GM23338 (cell line): ENCODE data around the gene RNFT2. TPM values are rescaled to one million over a fixed set of nuclear protein-coding genes. Genes with fewer than 3 reads are reported as not detected.

Experiments
- ATAC-seq: fragments of 200-7000 bp; cut with Tn5 transposase; 3 replicates; pipeline ENCODE4 v1.9.1; 2020
- DNase-seq: peaks from one replicate; pipeline ENCODE4 v3.0.0-alpha.2; 2015; ENCODE audit warnings: low spot score
- H2AFZ ChIP-seq: fragments of 200-600 bp; sonication (generic); 2 replicates; pipeline ENCODE4 v1.8.0; 2016; ENCODE audit warnings: antibody characterized with exemption, mild to moderate bottlenecking, moderate library complexity
- H3F3A ChIP-seq: fragments of 200-600 bp; sonication (generic); replicated peaks from 2 replicates; pipeline ENCODE4 v1.8.0; 2017; ENCODE audit warnings: antibody characterized with exemption, mixed run types, low read depth
- H3K27ac ChIP-seq: fragments of 200-600 bp; sonication (generic); 2 replicates; pipeline ENCODE4 v1.6.1; 2016; ENCODE audit warnings: low read depth
- H3K27me3 ChIP-seq: fragments of 200-600 bp; sonication (generic); 2 replicates; pipeline ENCODE4 v1.8.0; 2016; ENCODE audit warnings: mild to moderate bottlenecking, mixed run types, moderate library complexity; ENCODE audit not compliant: insufficient read depth
- H3K36me3 ChIP-seq: fragments of 200-600 bp; sonication (generic); 2 replicates; pipeline ENCODE4 v1.8.0; 2016; ENCODE audit warnings: mild to moderate bottlenecking; ENCODE audit not compliant: insufficient read depth
- H3K4me1 ChIP-seq: fragments of 200-600 bp; sonication (generic); 2 replicates; pipeline ENCODE4 v1.8.0; 2016; ENCODE audit warnings: mild to moderate bottlenecking, moderate library complexity; ENCODE audit not compliant: insufficient read depth
- H3K4me2 ChIP-seq: fragments of 200-600 bp; sonication (generic); 2 replicates; pipeline ENCODE4 v1.7.1; 2017; ENCODE audit warnings: mixed run types
- H3K4me3 ChIP-seq: fragments of 200-600 bp; sonication (generic); 2 replicates; pipeline ENCODE4 v1.6.1; 2016; ENCODE audit warnings: mixed run types
- H3K79me2 ChIP-seq: fragments of 200-600 bp; sonication (generic); replicated peaks from 2 replicates; pipeline ENCODE4 v1.8.0; 2017; ENCODE audit warnings: mild to moderate bottlenecking; ENCODE audit not compliant: insufficient read depth
- H3K9me2 ChIP-seq: fragments of 200-600 bp; sonication (generic); 2 replicates; pipeline ENCODE4 v1.8.0; 2017; ENCODE audit not compliant: insufficient read depth
- H4K20me1 ChIP-seq: fragments of 200-600 bp; sonication (generic); replicated peaks from 2 replicates; pipeline ENCODE4 v1.8.0; 2017; ENCODE audit warnings: mild to moderate bottlenecking; ENCODE audit not compliant: insufficient read depth
- H3K27ac Mint-ChIP-seq: 2 replicates; pipeline ENCODE4 v1.8.0; 2020; ENCODE audit warnings: inconsistent platforms, mild to moderate bottlenecking, moderate library complexity, mixed read lengths
- H3K27me3 Mint-ChIP-seq: 3 replicates; pipeline ENCODE4 v1.8.0; 2022; ENCODE audit warnings: low read depth, mild to moderate bottlenecking, moderate library complexity, mixed read lengths, inconsistent platforms; ENCODE audit not compliant: insufficient read depth, poor library complexity
- H3K36me3 Mint-ChIP-seq: 3 replicates; pipeline ENCODE4 v1.8.0; 2021; ENCODE audit warnings: low read depth, mild to moderate bottlenecking, inconsistent platforms, moderate library complexity, mixed read lengths
- H3K4me1 Mint-ChIP-seq: 3 replicates; pipeline ENCODE4 v1.8.0; 2020; ENCODE audit warnings: mild to moderate bottlenecking, inconsistent platforms, mixed read lengths
- H3K4me3 Mint-ChIP-seq: 3 replicates; pipeline ENCODE4 v1.8.0; 2021; ENCODE audit warnings: moderate library complexity, mild to moderate bottlenecking, inconsistent platforms, mixed read lengths
- H3K9me3 Mint-ChIP-seq: 3 replicates; pipeline ENCODE4 v1.8.0; 2020; ENCODE audit warnings: moderate library complexity, mild to moderate bottlenecking, inconsistent platforms, mixed read lengths
- EZH2 ChIP-seq: fragments of 200-600 bp; sonication (generic); IDR thresholded peaks from one replicate; pipeline ENCODE4 v1.8.0; 2017; ENCODE audit warnings: antibody characterized with exemption, mild to moderate bottlenecking, low read depth; ENCODE audit not compliant: unreplicated experiment
- EZH2phosphoT487 ChIP-seq: fragments of 200-600 bp; sonication (generic); IDR thresholded peaks from one replicate; pipeline ENCODE4 v1.8.1; 2018; ENCODE audit warnings: antibody characterized with exemption; ENCODE audit not compliant: unreplicated experiment
- JUNB ChIP-seq: IDR thresholded peaks from one replicate; pipeline ENCODE4 v1.6.1; 2016; ENCODE audit warnings: antibody characterized with exemption; ENCODE audit not compliant: unreplicated experiment
- NANOG ChIP-seq: IDR thresholded peaks from 2 replicates; pipeline ENCODE4 v1.6.1; 2016; ENCODE audit warnings: antibody characterized with exemption, borderline replicate concordance
- STAT1 ChIP-seq: IDR thresholded peaks from one replicate; pipeline ENCODE4 v1.6.1; 2016; ENCODE audit warnings: antibody characterized with exemption; ENCODE audit not compliant: unreplicated experiment
- ZNF331 ChIP-seq: fragments of 250-450 bp; sonication (Bioruptor Pico); IDR thresholded peaks from 2 replicates; pipeline ENCODE4 v1.5.0; 2020; ENCODE audit warnings: low read depth, mild to moderate bottlenecking, moderate library complexity
- polyA plus RNA-seq: library from polyadenylated mRNA; unstranded; fragments of >200 nt; fragmentation: Nextera tagmentation; extraction: Ambion mirVana; gene quantifications from 2 replicates; pipeline ENCODE4 v1.2.1, GENCODE V29; 2016
- total RNA-seq: library from RNA; depleted of rRNA; stranded (reverse); fragments of >200 nt; shearing (Covaris generic); gene quantifications from 2 replicates; pipeline ENCODE4 v1.2.3, GENCODE V29; 2014
- TF ChIP-seq, protein P1 (sequence below): IDR thresholded peaks from 2 replicates; pipeline ENCODE4 v1.6.1; 2016; ENCODE audit warnings: antibody characterized with exemption
- TF ChIP-seq, protein P2 (sequence below): fragments of 250-450 bp; sonication (Bioruptor Pico); IDR thresholded peaks from 2 replicates; pipeline ENCODE4 v1.5.0; 2020; ENCODE audit warnings: mild to moderate bottlenecking, moderate library complexity
- TF ChIP-seq, protein P3 (sequence below): IDR thresholded peaks from one replicate; pipeline ENCODE4 v1.6.1; 2018; ENCODE audit warnings: antibody characterized with exemption; ENCODE audit not compliant: unreplicated experiment

The RNFT2 gene
- total and polyA plus RNA-seq, 2 experiments from 2014 or later = 19.3 to 22.9 TPM

DNA sequence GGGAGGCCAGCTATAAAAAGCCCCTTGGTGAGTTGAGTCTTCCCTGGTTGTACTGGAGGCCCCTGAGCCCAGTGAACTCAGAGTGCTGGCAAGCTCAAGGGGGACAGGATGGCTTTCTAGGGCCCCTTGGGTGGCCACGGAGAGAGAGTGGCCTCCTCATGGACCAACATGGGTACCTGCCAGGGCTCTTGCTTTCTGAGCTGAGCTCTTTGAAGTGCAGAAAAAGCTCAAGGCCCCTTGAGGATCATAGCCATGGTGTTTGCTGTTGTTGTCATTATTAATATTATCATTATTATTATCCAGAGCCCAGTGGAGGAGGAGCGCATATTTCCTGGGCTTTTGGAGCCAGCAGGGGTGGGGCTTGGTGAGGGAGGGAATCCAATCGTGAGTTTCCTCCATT lies 6.7 kb downstream of the RNFT2 start (continued):
- TF ChIP-seq, protein P1, sequence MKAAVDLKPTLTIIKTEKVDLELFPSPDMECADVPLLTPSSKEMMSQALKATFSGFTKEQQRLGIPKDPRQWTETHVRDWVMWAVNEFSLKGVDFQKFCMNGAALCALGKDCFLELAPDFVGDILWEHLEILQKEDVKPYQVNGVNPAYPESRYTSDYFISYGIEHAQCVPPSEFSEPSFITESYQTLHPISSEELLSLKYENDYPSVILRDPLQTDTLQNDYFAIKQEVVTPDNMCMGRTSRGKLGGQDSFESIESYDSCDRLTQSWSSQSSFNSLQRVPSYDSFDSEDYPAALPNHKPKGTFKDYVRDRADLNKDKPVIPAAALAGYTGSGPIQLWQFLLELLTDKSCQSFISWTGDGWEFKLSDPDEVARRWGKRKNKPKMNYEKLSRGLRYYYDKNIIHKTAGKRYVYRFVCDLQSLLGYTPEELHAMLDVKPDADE = no peak
- TF ChIP-seq EZH2 = no peak

DNA sequence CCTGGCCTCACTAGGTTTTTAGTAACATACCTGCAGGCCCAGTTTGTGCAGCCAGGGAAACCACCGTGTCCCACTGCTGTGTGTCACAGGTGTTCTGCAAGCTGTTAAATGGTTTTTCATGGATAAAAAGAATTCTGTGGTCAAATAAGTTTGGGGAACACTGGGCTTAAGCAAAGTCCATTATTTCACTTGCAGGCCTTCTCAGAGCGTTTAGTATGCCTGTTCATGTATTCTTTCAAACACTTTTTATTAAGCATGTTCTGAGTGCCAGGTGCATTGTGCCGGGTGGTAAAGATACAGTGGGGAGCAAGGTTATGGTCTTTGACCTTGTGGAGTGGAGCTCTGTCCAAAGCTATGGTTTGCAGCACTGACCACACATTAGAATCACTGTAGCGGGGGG lies 7.4 kb downstream of the RNFT2 start:
- Histone ChIP-seq H4K20me1 (peaks cover 6% of the 10 kb centered on the region), H3K4me3 (no peak overlapping the region), H3K4me1 (no peaks in the 10 kb centered on the region), H3K9me2 (no peaks in the 10 kb centered on the region), H3K4me2 (no peak overlapping the region), H3K27ac (no peak overlapping the region), H3F3A (no peaks in the 10 kb centered on the region), H2AFZ (no peak overlapping the region), H3K79me2 (no peaks in the 10 kb centered on the region), H3K27me3 (no peaks in the 10 kb centered on the region), H3K36me3 (no peaks in the 10 kb centered on the region; the same call in 1 of the 2 replicates)
- H3K27ac Mint-ChIP-seq = no peak overlapping the region
- DNase-seq (no peak), ATAC-seq (no peak)
- H3K36me3 Mint-ChIP-seq = peaks cover 25% of the 10 kb centered on the region
- TF ChIP-seq ZNF331 (CRISPR knock-in tag) (no peak), STAT1 (no peak), JUNB (no peak), EZH2phosphoT487 (no peak), NANOG (no peak)
- TF ChIP-seq, protein P2, sequence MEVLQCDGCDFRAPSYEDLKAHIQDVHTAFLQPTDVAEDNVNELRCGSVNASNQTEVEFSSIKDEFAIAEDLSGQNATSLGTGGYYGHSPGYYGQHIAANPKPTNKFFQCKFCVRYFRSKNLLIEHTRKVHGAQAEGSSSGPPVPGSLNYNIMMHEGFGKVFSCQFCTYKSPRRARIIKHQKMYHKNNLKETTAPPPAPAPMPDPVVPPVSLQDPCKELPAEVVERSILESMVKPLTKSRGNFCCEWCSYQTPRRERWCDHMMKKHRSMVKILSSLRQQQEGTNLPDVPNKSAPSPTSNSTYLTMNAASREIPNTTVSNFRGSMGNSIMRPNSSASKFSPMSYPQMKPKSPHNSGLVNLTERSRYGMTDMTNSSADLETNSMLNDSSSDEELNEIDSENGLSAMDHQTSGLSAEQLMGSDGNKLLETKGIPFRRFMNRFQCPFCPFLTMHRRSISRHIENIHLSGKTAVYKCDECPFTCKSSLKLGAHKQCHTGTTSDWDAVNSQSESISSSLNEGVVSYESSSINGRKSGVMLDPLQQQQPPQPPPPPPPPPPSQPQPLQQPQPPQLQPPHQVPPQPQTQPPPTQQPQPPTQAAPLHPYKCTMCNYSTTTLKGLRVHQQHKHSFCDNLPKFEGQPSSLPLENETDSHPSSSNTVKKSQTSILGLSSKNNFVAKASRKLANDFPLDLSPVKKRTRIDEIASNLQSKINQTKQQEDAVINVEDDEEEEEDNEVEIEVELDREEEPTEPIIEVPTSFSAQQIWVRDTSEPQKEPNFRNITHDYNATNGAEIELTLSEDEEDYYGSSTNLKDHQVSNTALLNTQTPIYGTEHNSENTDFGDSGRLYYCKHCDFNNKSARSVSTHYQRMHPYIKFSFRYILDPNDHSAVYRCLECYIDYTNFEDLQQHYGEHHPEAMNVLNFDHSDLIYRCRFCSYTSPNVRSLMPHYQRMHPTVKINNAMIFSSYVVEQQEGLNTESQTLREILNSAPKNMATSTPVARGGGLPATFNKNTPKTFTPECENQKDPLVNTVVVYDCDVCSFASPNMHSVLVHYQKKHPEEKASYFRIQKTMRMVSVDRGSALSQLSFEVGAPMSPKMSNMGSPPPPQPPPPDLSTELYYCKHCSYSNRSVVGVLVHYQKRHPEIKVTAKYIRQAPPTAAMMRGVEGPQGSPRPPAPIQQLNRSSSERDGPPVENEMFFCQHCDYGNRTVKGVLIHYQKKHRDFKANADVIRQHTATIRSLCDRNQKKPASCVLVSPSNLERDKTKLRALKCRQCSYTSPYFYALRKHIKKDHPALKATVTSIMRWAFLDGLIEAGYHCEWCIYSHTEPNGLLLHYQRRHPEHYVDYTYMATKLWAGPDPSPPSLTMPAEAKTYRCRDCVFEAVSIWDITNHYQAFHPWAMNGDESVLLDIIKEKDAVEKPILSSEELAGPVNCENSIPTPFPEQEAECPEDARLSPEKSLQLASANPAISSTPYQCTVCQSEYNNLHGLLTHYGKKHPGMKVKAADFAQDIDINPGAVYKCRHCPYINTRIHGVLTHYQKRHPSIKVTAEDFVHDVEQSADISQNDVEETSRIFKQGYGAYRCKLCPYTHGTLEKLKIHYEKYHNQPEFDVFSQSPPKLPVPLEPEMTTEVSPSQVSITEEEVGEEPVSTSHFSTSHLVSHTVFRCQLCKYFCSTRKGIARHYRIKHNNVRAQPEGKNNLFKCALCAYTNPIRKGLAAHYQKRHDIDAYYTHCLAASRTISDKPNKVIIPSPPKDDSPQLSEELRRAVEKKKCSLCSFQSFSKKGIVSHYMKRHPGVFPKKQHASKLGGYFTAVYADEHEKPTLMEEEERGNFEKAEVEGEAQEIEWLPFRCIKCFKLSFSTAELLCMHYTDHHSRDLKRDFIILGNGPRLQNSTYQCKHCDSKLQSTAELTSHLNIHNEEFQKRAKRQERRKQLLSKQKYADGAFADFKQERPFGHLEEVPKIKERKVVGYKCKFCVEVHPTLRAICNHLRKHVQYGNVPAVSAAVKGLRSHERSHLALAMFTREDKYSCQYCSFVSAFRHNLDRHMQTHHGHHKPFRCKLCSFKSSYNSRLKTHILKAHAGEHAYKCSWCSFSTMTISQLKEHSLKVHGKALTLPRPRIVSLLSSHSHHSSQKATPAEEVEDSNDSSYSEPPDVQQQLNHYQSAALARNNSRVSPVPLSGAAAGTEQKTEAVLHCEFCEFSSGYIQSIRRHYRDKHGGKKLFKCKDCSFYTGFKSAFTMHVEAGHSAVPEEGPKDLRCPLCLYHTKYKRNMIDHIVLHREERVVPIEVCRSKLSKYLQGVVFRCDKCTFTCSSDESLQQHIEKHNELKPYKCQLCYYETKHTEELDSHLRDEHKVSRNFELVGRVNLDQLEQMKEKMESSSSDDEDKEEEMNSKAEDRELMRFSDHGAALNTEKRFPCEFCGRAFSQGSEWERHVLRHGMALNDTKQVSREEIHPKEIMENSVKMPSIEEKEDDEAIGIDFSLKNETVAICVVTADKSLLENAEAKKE = no peak
- TF ChIP-seq, protein P1 = no peak
- TF ChIP-seq, protein P3, sequence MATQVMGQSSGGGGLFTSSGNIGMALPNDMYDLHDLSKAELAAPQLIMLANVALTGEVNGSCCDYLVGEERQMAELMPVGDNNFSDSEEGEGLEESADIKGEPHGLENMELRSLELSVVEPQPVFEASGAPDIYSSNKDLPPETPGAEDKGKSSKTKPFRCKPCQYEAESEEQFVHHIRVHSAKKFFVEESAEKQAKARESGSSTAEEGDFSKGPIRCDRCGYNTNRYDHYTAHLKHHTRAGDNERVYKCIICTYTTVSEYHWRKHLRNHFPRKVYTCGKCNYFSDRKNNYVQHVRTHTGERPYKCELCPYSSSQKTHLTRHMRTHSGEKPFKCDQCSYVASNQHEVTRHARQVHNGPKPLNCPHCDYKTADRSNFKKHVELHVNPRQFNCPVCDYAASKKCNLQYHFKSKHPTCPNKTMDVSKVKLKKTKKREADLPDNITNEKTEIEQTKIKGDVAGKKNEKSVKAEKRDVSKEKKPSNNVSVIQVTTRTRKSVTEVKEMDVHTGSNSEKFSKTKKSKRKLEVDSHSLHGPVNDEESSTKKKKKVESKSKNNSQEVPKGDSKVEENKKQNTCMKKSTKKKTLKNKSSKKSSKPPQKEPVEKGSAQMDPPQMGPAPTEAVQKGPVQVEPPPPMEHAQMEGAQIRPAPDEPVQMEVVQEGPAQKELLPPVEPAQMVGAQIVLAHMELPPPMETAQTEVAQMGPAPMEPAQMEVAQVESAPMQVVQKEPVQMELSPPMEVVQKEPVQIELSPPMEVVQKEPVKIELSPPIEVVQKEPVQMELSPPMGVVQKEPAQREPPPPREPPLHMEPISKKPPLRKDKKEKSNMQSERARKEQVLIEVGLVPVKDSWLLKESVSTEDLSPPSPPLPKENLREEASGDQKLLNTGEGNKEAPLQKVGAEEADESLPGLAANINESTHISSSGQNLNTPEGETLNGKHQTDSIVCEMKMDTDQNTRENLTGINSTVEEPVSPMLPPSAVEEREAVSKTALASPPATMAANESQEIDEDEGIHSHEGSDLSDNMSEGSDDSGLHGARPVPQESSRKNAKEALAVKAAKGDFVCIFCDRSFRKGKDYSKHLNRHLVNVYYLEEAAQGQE = no peak
- peaks cover 1% of the 10 kb centered on the region for H3K27me3 Mint-ChIP-seq
- H3K9me3 Mint-ChIP-seq = no peaks in the 10 kb centered on the region
- H3K4me3 Mint-ChIP-seq = no peak overlapping the region
- no peaks in the 10 kb centered on the region for H3K4me1 Mint-ChIP-seq
